Hepatocyte (in vitro differentiated cells): ENCODE data around the gene PPFIA4. TPM values are rescaled to one million over a fixed set of nuclear protein-coding genes. Genes with fewer than 3 reads are reported as not detected.

Source experiments
- DNase-seq: peaks from one replicate; pipeline ENCODE4 v3.0.0-alpha.2; 2016; ENCODE audit warnings: low spot score
- H2AFZ ChIP-seq: fragments of 200-600 bp; sonication (generic); 2 replicates; pipeline ENCODE4 v1.6.0; 2016; ENCODE audit warnings: antibody characterized with exemption, mild to moderate bottlenecking
- H3K27ac ChIP-seq: fragments of 200-600 bp; sonication (generic); 2 replicates; pipeline ENCODE4 v1.5.1; 2016; ENCODE audit warnings: mild to moderate bottlenecking
- H3K27me3 ChIP-seq: fragments of 200-600 bp; sonication (generic); 2 replicates; pipeline ENCODE4 v1.6.1; 2016
- H3K36me3 ChIP-seq: fragments of 200-600 bp; sonication (generic); replicated peaks from 2 replicates; pipeline ENCODE4 v1.5.1; 2016; ENCODE audit warnings: low read depth; ENCODE audit not compliant: insufficient read depth
- H3K4me1 ChIP-seq: fragments of 200-600 bp; sonication (generic); 2 replicates; pipeline ENCODE4 v1.5.1; 2016; ENCODE audit warnings: mild to moderate bottlenecking, moderate library complexity; ENCODE audit not compliant: insufficient read depth
- H3K4me2 ChIP-seq: fragments of 200-600 bp; sonication (generic); 2 replicates; pipeline ENCODE4 v1.6.0; 2016
- H3K4me3 ChIP-seq: fragments of 200-600 bp; sonication (generic); 2 replicates; pipeline ENCODE4 v1.5.1; 2016; ENCODE audit warnings: mild to moderate bottlenecking
- H3K79me2 ChIP-seq: fragments of 200-600 bp; sonication (generic); 2 replicates; pipeline ENCODE4 v1.6.0; 2017; ENCODE audit warnings: mild to moderate bottlenecking
- H3K9me2 ChIP-seq: fragments of 200-600 bp; sonication (generic); replicated peaks from 2 replicates; pipeline ENCODE4 v1.6.0; 2017; ENCODE audit warnings: mild to moderate bottlenecking; ENCODE audit not compliant: insufficient read depth
- H3K9me3 ChIP-seq: fragments of 200-600 bp; sonication (generic); 2 replicates; pipeline ENCODE4 v1.5.1; 2016; ENCODE audit warnings: low read depth, mild to moderate bottlenecking
- H4K20me1 ChIP-seq: fragments of 200-600 bp; sonication (generic); 2 replicates; pipeline ENCODE4 v1.6.0; 2016; ENCODE audit warnings: mild to moderate bottlenecking; ENCODE audit not compliant: insufficient read depth, poor library complexity, severe bottlenecking
- EZH2 ChIP-seq: fragments of 200-600 bp; sonication (generic); IDR thresholded peaks from 2 replicates; pipeline ENCODE4 v1.6.1; 2016; ENCODE audit warnings: antibody characterized with exemption, mild to moderate bottlenecking, borderline replicate concordance
- EZH2phosphoT487 ChIP-seq: fragments of 200-600 bp; sonication (generic); IDR thresholded peaks from one replicate; pipeline ENCODE4 v1.6.1; 2018; ENCODE audit warnings: antibody characterized with exemption, mild to moderate bottlenecking, low read depth, moderate library complexity; ENCODE audit not compliant: unreplicated experiment, severe bottlenecking
- WGBS: methylation state at CpG from one replicate; pipeline ENCODE4 v1.1.6; 2016; ENCODE audit warnings: low lambda C conversion rate; ENCODE audit errors: missing lambda C conversion rate; 5-methylcytosine and 5-hydroxymethylcytosine counted together
- polyA plus RNA-seq: library from polyadenylated mRNA; unstranded; fragments of >200 nt; fragmentation: Nextera tagmentation; extraction: Ambion mirVana; gene quantifications from 2 replicates; pipeline ENCODE4 v1.2.1, GENCODE V29; 2016
- total RNA-seq: library from RNA; depleted of rRNA; stranded (reverse); fragments of >200 nt; gene quantifications from 2 replicates; pipeline ENCODE4 v1.2.3, GENCODE V29; 2014
- TF ChIP-seq, protein P1 (sequence below): fragments of 200-600 bp; sonication (generic); IDR thresholded peaks from 2 replicates; pipeline ENCODE4 v1.5.1; 2016; ENCODE audit warnings: antibody characterized with exemption, mild to moderate bottlenecking; ENCODE audit not compliant: poor library complexity

The PPFIA4 gene
- total and polyA plus RNA-seq, 2 experiments from 2014 or later, result 1.4 to 1.7 TPM

- H3K9me2 ChIP-seq, result no peaks in the 10 kb centered on the region
- no peak for DNase-seq
- peaks cover 14% of the 10 kb centered on the region for H3K27me3 ChIP-seq
- WGBS, result 95% methylated on average over 6 of the region's 6 CpGs
- no peak overlapping the region for H2AFZ ChIP-seq
- H3K4me3 ChIP-seq, result no peak overlapping the region
- no peaks in the 10 kb centered on the region for H3K36me3 ChIP-seq
- no peak overlapping the region for H3K27ac ChIP-seq
- H4K20me1 ChIP-seq, result no peaks in the 10 kb centered on the region
- H3K79me2 ChIP-seq, result no peaks in the 10 kb centered on the region
- H3K4me1 ChIP-seq, result no peaks in the 10 kb centered on the region
- H3K9me3 ChIP-seq, result no peaks in the 10 kb centered on the region
- no peak overlapping the region for H3K4me2 ChIP-seq
- TF ChIP-seq EZH2 (no peak), EZH2phosphoT487 (no peak)
- TF ChIP-seq, protein P1, sequence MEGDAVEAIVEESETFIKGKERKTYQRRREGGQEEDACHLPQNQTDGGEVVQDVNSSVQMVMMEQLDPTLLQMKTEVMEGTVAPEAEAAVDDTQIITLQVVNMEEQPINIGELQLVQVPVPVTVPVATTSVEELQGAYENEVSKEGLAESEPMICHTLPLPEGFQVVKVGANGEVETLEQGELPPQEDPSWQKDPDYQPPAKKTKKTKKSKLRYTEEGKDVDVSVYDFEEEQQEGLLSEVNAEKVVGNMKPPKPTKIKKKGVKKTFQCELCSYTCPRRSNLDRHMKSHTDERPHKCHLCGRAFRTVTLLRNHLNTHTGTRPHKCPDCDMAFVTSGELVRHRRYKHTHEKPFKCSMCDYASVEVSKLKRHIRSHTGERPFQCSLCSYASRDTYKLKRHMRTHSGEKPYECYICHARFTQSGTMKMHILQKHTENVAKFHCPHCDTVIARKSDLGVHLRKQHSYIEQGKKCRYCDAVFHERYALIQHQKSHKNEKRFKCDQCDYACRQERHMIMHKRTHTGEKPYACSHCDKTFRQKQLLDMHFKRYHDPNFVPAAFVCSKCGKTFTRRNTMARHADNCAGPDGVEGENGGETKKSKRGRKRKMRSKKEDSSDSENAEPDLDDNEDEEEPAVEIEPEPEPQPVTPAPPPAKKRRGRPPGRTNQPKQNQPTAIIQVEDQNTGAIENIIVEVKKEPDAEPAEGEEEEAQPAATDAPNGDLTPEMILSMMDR, result no peak
Measured at GRCh38 chr1:203103829-203104495, 77.7 kb downstream of the PPFIA4 start.

GRCh38 chr1:203104789-203105390 is 78.6 kb downstream of the PPFIA4 start:
- peaks cover 22% of the 10 kb centered on the region for H3K27me3 ChIP-seq
- H3K27ac ChIP-seq, result no peak overlapping the region
- no peaks in the 10 kb centered on the region for H3K9me3 ChIP-seq
- H3K4me3 ChIP-seq, result no peak overlapping the region
- H3K36me3 ChIP-seq, result no peaks in the 10 kb centered on the region
- no peaks in the 10 kb centered on the region for H3K9me2 ChIP-seq
- H3K79me2 ChIP-seq, result no peaks in the 10 kb centered on the region
- H3K4me1 ChIP-seq, result no peaks in the 10 kb centered on the region
- H3K4me2 ChIP-seq, result no peak overlapping the region
- DNase-seq, result no peak
- H4K20me1 ChIP-seq, result no peaks in the 10 kb centered on the region
- H2AFZ ChIP-seq, result no peak overlapping the region
- TF ChIP-seq EZH2 (no peak), EZH2phosphoT487 (no peak)
- TF ChIP-seq, protein P1, result no peak

DNA sequence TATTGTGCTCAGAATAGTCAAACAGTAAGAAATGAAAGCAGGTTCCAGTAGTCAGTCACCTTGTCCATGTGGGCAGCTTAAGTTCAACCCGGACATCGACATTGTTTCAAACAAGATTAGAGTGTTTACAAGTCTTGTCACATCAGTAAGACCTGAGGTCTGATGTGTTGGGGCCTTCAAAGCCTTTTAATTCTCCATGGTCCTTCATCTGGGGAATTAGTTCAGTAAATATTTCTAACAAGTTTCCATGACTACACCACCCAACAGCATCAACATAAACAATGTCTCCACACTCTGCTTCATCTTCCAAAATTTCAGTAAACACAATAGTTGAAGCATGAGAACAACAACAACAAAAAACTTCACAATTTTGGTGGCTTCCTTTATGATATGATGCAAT is 86.2 kb downstream of the PPFIA4 start:
- Histone ChIP-seq H3K4me2 (no peak overlapping the region), H2AFZ (no peak overlapping the region), H3K79me2 (no peaks in the 10 kb centered on the region), H3K36me3 (no peaks in the 10 kb centered on the region), H3K4me1 (no peaks in the 10 kb centered on the region), H3K9me2 (no peaks in the 10 kb centered on the region), H4K20me1 (no peaks in the 10 kb centered on the region), H3K27me3 (peaks cover 22% of the 10 kb centered on the region), H3K9me3 (no peaks in the 10 kb centered on the region), H3K27ac (no peak overlapping the region), H3K4me3 (no peak overlapping the region)
- WGBS, result 34% methylated on average over 2 of the region's 2 CpGs
- TF ChIP-seq, protein P1, result no peak
- TF ChIP-seq EZH2 (no peak), EZH2phosphoT487 (no peak)
- DNase-seq, result no peak
